Measurements from ENCODE around the gene FOXB1.

FOXB1 gene

GRCh38 chr15:60006873-60007272 lies 2.8 kb downstream of the FOXB1 start:
- no peak for DNase-seq (ENCODE audit: extremely low read depth, insufficient read length)
- Histone ChIP-seq H3K36me3 (ENCODE audit: control insufficient read depth, insufficient read depth, low read length) (no peaks in the 10 kb centered on the region), H3K27me3 (replicated peaks; ENCODE audit: control insufficient read depth, insufficient read depth, low read length) (peaks cover 3% of the 10 kb centered on the region; the same call in 1 of the 2 replicates), H3K4me3 (replicated peaks; ENCODE audit: low read depth, low read length) (peak overlapping the region; percentile 61)
- no peak for TF ChIP-seq CTCF (IDR thresholded peaks at IDR 0.05; ENCODE audit: insufficient read depth, low read length, poor library complexity, severe bottlenecking)

- H3K36me3 ChIP-seq (ENCODE audit: control insufficient read depth, insufficient read depth, low read length), result no peaks in the 10 kb centered on the region
- peaks cover 3% of the 10 kb centered on the region; the same call in 1 of the 2 replicates for H3K27me3 ChIP-seq (replicated peaks; ENCODE audit: control insufficient read depth, insufficient read depth, low read length)
- no peak for DNase-seq (ENCODE audit: extremely low read depth, insufficient read length)
- no peak overlapping the region for H3K4me3 ChIP-seq (replicated peaks; ENCODE audit: low read depth, low read length)
- no peak for TF ChIP-seq CTCF (IDR thresholded peaks at IDR 0.05; ENCODE audit: insufficient read depth, low read length, poor library complexity, severe bottlenecking)
These were observed 5.2 kb downstream of the FOXB1 start for GRCh38 chr15:60009124-60009960.

- no peak for DNase-seq (ENCODE audit: extremely low read depth, insufficient read length)
- no peak for TF ChIP-seq CTCF (IDR thresholded peaks at IDR 0.05; ENCODE audit: insufficient read depth, low read length, poor library complexity, severe bottlenecking)
- no peaks in the 10 kb centered on the region; the same call in 1 of the 2 replicates for H3K27me3 ChIP-seq (replicated peaks; ENCODE audit: control insufficient read depth, insufficient read depth, low read length)
- H3K36me3 ChIP-seq (ENCODE audit: control insufficient read depth, insufficient read depth, low read length), result no peaks in the 10 kb centered on the region
- no peak overlapping the region for H3K4me3 ChIP-seq (replicated peaks; ENCODE audit: low read depth, low read length)
These were observed 6.0 kb downstream of the FOXB1 start for GRCh38 chr15:60009980-60010732.

GRCh38 chr15:60010858-60011257 lies 6.7 kb downstream of the FOXB1 start:
- H3K4me3 ChIP-seq (replicated peaks; ENCODE audit: low read depth, low read length), result no peak overlapping the region
- DNase-seq (ENCODE audit: extremely low read depth, insufficient read length), result no peak
- no peaks in the 10 kb centered on the region for H3K36me3 ChIP-seq (ENCODE audit: control insufficient read depth, insufficient read depth, low read length)
- H3K27me3 ChIP-seq (replicated peaks; ENCODE audit: control insufficient read depth, insufficient read depth, low read length), result no peaks in the 10 kb centered on the region; the same call in 1 of the 2 replicates
- TF ChIP-seq CTCF (IDR thresholded peaks at IDR 0.05; ENCODE audit: insufficient read depth, low read length, poor library complexity, severe bottlenecking), result no peak

- H3K4me3 ChIP-seq (replicated peaks; ENCODE audit: low read depth, low read length), result no peak overlapping the region
- no peaks in the 10 kb centered on the region for H3K27me3 ChIP-seq (replicated peaks; ENCODE audit: control insufficient read depth, insufficient read depth, low read length)
- no peaks in the 10 kb centered on the region for H3K36me3 ChIP-seq (ENCODE audit: control insufficient read depth, insufficient read depth, low read length)
- TF ChIP-seq CTCF (IDR thresholded peaks at IDR 0.05; ENCODE audit: insufficient read depth, low read length, poor library complexity, severe bottlenecking), result no peak
- no peak for DNase-seq (ENCODE audit: extremely low read depth, insufficient read length)
These were observed 8.6 kb downstream of the FOXB1 start for GRCh38 chr15:60012695-60013094.

Measured in GM06990 (cell line).